ENCODE data around the gene CLBA1.

Gene CLBA1

GRCh38 chr14:105015905-105016304, 30.3 kb downstream of the CLBA1 start:
- peak overlapping the region; percentile 76 to 98 (median 92) for H3K4me2 ChIP-seq
- H3K4me1 ChIP-seq = peaks cover 71 to 83% (median 78%) of the 10 kb centered on the region in 10 experiments
- peaks cover 10 to 82% (median 62%) of the 10 kb centered on the region in 11 experiments for H3K36me3 ChIP-seq
- no peak for TF ChIP-seq Cebpa-rat (IDR thresholded peaks at IDR 0.05)
- peak overlapping the region in 5 of 11 experiments; percentile 0 to 37 (median 21); a peak in 6 of 22 replicates for H3K27ac ChIP-seq
- peaks cover 66 to 99% (median 98%) of the 10 kb centered on the region in 11 experiments; a peak in 21 of 22 replicates for H4K20me1 ChIP-seq
- peak overlapping the region in 7 of 11 experiments; percentile 4 to 53 (median 36); a peak in 8 of 22 replicates for H3K9ac ChIP-seq
- H3K27me3 ChIP-seq = no peaks in the 10 kb centered on the region
- H3K9me3 ChIP-seq (replicated peaks in 1 of 11) = no peaks in the 10 kb centered on the region
- peak overlapping the region in 1 of 10 experiments; percentile 10; a peak in 2 of 20 replicates for H3K4me3 ChIP-seq

GRCh38 chr14:105018414-105018813, 32.8 kb downstream of the CLBA1 start:
- no peaks in the 10 kb centered on the region for H3K27me3 ChIP-seq

GRCh38 chr14:105019861-105020814, 34.5 kb downstream of the CLBA1 start:
- H3K9me3 ChIP-seq (replicated peaks in 1 of 11) = no peaks in the 10 kb centered on the region
- no peaks in the 10 kb centered on the region for H3K27me3 ChIP-seq
- H3K9ac ChIP-seq = peak overlapping the region; percentile 87 to 100 (median 98)
- H3K4me2 ChIP-seq = peak overlapping the region; percentile 78 to 98 (median 92)
- TF ChIP-seq Cebpa-rat (IDR thresholded peaks at IDR 0.05) = no peak
- H3K27ac ChIP-seq = peak overlapping the region; percentile 54 to 99 (median 99)
- peaks cover 24 to 57% (median 55%) of the 10 kb centered on the region in 11 experiments; a peak in 21 of 22 replicates for H4K20me1 ChIP-seq
- peaks cover 81 to 85% (median 84%) of the 10 kb centered on the region in 10 experiments for H3K4me1 ChIP-seq
- H3K4me3 ChIP-seq = peak overlapping the region; percentile 87 to 97 (median 94)
- peaks cover 0 to 48% (median 34%) of the 10 kb centered on the region in 11 experiments; a peak in 12 of 22 replicates for H3K36me3 ChIP-seq

More at GRCh38 chr14:105018414-105018813, 32.8 kb downstream of the CLBA1 start:
- Histone ChIP-seq H3K27ac (peak overlapping the region in 4 of 11 experiments; percentile 98 to 99 (median 99); a peak in 6 of 22 replicates), H4K20me1 (peaks cover 41 to 74% (median 73%) of the 10 kb centered on the region in 11 experiments; a peak in 21 of 22 replicates), H3K36me3 (peaks cover 0 to 57% (median 43%) of the 10 kb centered on the region in 11 experiments; a peak in 12 of 22 replicates), H3K4me2 (peak overlapping the region; percentile 78 to 98 (median 92)), H3K9me3 (replicated peaks in 1 of 11) (no peaks in the 10 kb centered on the region), H3K4me1 (peaks cover 84 to 86% (median 85%) of the 10 kb centered on the region in 10 experiments), H3K9ac (peak overlapping the region; percentile 23 to 100 (median 98); a peak in 15 of 22 replicates), H3K4me3 (peak overlapping the region in 8 of 10 experiments; percentile 87 to 97 (median 94); a peak in 11 of 20 replicates)
- TF ChIP-seq Cebpa-rat (IDR thresholded peaks at IDR 0.05) = peak in 1 of 11 experiments; percentile 30; a peak in 1 of 22 replicates

- peaks cover 15 to 48% (median 46%) of the 10 kb centered on the region in 11 experiments; a peak in 21 of 22 replicates for H4K20me1 ChIP-seq
- H3K4me1 ChIP-seq = peaks cover 81 to 85% (median 84%) of the 10 kb centered on the region in 10 experiments
- peaks cover 0 to 39% (median 27%) of the 10 kb centered on the region in 11 experiments; a peak in 11 of 22 replicates for H3K36me3 ChIP-seq
- peak within 1 kb of the TSS; percentile 87 to 100 (median 98) for H3K9ac ChIP-seq
- no peaks in the 10 kb centered on the region for H3K9me3 ChIP-seq (replicated peaks in 1 of 11)
- no peak for TF ChIP-seq Cebpa-rat (IDR thresholded peaks at IDR 0.05)
- H3K4me3 ChIP-seq = peak within 1 kb of the TSS; percentile 87 to 97 (median 94)
- no peaks in the 10 kb centered on the region for H3K27me3 ChIP-seq
- peak within 1 kb of the TSS; percentile 54 to 99 (median 99) for H3K27ac ChIP-seq
- peak within 1 kb of the TSS; percentile 92 to 99 (median 98) for H3K4me2 ChIP-seq
Measured at GRCh38 chr14:105020815-105021655, 35.4 kb downstream of the CLBA1 start, which contains the start of gene CDCA4. Gene CDCA4 (minus strand): TSS chr14:105021083. CDS start chr14:105011929, 9,154 bp downstream.

GRCh38 chr14:105021656-105022275, 36.2 kb downstream of the CLBA1 start:
- peaks cover 81 to 85% (median 84%) of the 10 kb centered on the region in 10 experiments for H3K4me1 ChIP-seq
- H3K4me3 ChIP-seq = peak overlapping the region; percentile 61 to 77 (median 67)
- H3K9ac ChIP-seq = peak overlapping the region; percentile 81 to 94 (median 85)
- H3K27ac ChIP-seq = peak overlapping the region; percentile 47 to 94 (median 87); a peak in 21 of 22 replicates
- H4K20me1 ChIP-seq = peaks cover 8 to 41% (median 39%) of the 10 kb centered on the region in 11 experiments; a peak in 20 of 22 replicates
- no peak for TF ChIP-seq Cebpa-rat (IDR thresholded peaks at IDR 0.05)
- H3K4me2 ChIP-seq = peak overlapping the region; percentile 89 to 99 (median 98)
- H3K9me3 ChIP-seq (replicated peaks in 1 of 11) = peaks cover 0 to 5% (median 0%) of the 10 kb centered on the region in 11 experiments; a peak in 2 of 22 replicates
- no peaks in the 10 kb centered on the region for H3K27me3 ChIP-seq
- H3K36me3 ChIP-seq = peaks cover 0 to 32% (median 20%) of the 10 kb centered on the region in 11 experiments; a peak in 11 of 22 replicates

GRCh38 chr14:105022276-105022670, 36.7 kb downstream of the CLBA1 start:
- Histone ChIP-seq H3K4me1 (peaks cover 81 to 85% (median 84%) of the 10 kb centered on the region in 10 experiments), H3K9me3 (replicated peaks in 1 of 11) (peaks cover 0 to 10% (median 0%) of the 10 kb centered on the region in 11 experiments; a peak in 3 of 22 replicates), H3K36me3 (peaks cover 0 to 27% (median 17%) of the 10 kb centered on the region in 11 experiments; a peak in 10 of 22 replicates), H3K27me3 (no peaks in the 10 kb centered on the region), H3K9ac (peak overlapping the region; percentile 81 to 94 (median 85); a peak in 21 of 22 replicates), H3K27ac (peak overlapping the region in 10 of 11 experiments; percentile 72 to 94 (median 88); a peak in 18 of 22 replicates), H4K20me1 (peaks cover 7 to 36% (median 34%) of the 10 kb centered on the region in 11 experiments; a peak in 20 of 22 replicates), H3K4me2 (peak overlapping the region; percentile 89 to 99 (median 98)), H3K4me3 (peak overlapping the region; percentile 61 to 77 (median 67))
- TF ChIP-seq Cebpa-rat (IDR thresholded peaks at IDR 0.05) = no peak

- H3K27ac ChIP-seq = peak overlapping the region in 9 of 11 experiments; percentile 80 to 94 (median 87); a peak in 15 of 22 replicates
Measured at GRCh38 chr14:105023144-105023543, 37.6 kb downstream of the CLBA1 start.

More at GRCh38 chr14:105023144-105023543, 37.6 kb downstream of the CLBA1 start:
- H3K36me3 ChIP-seq = peaks cover 0 to 18% (median 13%) of the 10 kb centered on the region in 11 experiments; a peak in 10 of 22 replicates
- H3K4me1 ChIP-seq = peaks cover 77 to 84% (median 81%) of the 10 kb centered on the region in 10 experiments
- no peak for TF ChIP-seq Cebpa-rat (IDR thresholded peaks at IDR 0.05)
- H4K20me1 ChIP-seq = peaks cover under 1 to 27% (median 25%) of the 10 kb centered on the region in 11 experiments; a peak in 20 of 22 replicates
- H3K9ac ChIP-seq = peak overlapping the region in 4 of 11 experiments; percentile 3 to 89 (median 51); a peak in 5 of 22 replicates
- H3K4me3 ChIP-seq = peak overlapping the region in 2 of 10 experiments; percentile 43 to 67; a peak in 3 of 20 replicates
- H3K4me2 ChIP-seq = peak overlapping the region; percentile 89 to 99 (median 98)
- H3K27me3 ChIP-seq = no peaks in the 10 kb centered on the region
- H3K9me3 ChIP-seq (replicated peaks in 1 of 11) = peaks cover 0 to 15% (median 0%) of the 10 kb centered on the region in 11 experiments; a peak in 4 of 22 replicates
